ENCODE data around the gene MPND.
A peak's percentile ranks its signal among the peaks of the same experiment; 100 is the strongest.
"Not testable (repeated sequence)": the region's sequence is repeated elsewhere in the genome, so short reads cannot be mapped to it uniquely, and the experiment has no call there.

MPND gene

DNA sequence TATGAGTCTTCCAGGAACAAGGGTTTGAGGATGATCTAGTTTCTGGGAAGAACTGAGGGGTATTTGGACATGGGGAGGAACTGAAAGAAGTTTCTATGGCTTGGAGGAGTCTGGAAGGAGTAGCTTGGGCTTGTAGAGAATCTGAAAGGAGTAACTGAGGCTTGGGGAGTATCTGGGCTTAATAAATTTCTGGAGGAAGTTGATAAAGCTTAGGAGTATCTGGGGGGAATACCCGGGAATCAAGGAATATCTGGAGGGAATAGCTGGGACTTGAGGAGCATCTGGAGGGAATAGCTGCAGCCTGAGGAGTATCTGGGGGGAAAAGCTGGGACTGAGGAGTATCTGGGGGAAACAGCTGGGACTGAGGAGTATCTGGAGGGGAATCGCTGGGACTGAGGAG lies 22.9 kb upstream of the MPND start:
- DNase-seq, result no peak

DNA sequence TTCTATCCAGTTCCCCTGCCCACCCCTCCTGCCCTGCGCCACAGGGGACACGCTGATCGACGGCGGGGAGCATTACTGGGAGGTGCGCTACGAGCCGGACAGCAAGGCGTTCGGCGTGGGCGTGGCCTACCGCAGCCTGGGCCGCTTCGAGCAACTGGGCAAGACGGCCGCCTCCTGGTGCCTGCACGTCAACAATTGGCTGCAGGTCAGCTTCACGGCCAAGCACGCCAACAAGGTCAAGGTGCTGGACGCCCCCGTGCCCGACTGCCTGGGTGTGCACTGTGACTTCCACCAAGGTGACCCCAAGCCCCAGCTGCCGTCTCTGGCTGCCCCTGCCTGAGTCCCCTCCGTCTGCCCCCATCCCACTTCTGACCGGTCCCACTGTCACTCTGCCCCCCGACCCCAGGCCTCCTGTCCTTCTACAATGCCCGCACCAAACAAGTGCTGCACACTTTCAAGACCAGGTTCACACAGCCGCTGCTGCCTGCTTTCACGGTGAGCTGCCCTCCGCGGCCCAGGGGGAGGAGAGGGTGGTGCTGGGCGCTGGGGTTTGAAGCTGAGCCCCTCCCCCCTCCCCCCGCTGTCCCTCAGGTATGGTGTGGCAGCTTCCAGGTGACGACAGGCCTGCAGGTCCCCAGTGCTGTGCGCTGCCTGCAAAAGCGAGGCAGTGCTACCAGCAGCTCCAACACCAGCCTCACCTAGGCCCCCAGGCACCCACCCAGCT lies 20.3 kb upstream of the MPND start:
- no peak for DNase-seq

DNA sequence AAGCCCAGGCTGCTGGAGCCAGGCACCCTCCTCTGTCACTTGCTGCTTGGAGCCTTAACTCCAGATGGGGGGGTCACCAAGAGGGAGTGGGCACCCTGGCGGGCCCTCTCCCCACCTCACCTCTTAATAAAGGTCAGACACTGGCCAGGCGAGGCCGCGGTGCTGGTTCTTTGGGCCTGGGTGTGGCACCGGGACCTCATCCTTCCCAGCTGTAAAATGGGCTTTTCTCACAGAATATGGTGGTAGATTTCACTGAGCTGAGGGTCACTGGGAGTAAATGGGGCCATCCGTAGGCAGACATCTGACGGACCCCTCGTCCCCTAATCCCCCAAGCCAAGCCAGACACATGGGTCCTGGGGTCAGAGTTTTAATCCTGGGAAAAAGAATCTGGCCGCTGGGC lies 19.7 kb upstream of the MPND start:
- DNase-seq, result no peak

DNA sequence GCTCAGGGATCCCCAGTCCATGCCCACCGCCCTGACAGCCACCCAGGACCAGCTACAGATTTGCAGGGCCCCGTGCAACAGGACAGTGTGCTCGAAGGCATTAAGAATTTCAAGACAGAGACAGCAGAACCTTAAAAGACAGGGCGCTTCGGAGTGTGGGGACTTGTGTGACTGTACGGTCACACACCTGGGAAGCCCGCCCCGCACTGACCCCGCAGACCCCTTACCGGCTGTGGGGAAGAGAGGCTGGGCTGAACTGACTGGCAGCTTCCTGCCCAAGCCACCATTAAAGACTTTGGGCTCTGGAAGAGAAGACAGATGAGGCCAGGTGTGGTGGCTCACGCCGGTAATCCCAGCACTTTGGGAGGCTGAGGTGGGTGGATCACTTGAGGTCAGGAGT lies 19.1 kb upstream of the MPND start:
- DNase-seq, result no peak

DNA sequence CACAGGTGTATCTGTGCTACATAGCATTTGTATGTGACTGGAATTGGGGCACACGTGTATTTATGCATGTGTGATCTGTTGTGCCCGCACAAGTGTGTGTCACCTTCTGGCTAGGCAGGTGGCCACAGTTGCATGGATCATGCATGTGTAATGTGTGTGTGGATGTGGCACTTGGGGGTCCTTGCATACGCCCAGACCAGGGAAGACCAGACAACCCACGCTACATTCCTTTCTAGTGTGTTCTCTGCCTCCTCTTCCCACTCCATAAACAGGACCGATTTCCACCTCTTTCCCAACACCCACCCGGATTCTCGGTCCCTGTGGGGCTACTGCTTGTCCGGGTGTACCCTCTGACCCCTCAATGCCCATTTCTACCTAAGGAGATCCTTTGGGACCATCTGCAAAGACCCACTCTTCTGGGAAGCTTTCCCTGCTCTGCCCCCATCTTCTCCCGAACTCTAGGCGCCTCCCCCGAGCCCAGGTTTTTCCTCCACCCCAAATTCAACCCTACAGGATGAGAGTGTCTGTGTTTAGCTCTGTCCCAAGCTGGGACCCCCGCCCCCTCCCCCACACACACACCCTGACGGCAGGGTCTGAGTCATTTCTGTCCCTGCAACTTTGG lies 17.0 kb upstream of the MPND start:
- no peak for DNase-seq

DNA sequence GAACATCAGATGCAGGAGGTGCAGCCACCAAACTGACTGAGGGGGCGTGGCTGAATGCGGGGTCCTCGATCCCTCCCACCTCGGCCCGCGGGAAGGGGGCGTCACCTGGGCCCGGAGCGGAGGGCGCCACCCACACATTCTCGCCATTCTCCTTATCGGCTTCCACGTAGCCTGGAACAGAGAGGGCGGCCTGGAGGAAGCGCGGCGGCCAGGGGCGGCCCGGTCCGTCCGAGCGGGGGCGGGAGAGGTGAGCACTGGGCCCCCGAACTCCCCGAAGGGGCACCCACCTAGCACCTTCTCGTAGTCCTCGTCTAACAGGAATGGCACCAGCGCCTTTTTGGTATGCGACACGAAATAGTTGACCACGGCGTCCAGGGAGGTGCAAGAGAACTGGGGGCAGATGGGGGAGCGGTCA lies 16.5 kb upstream of the MPND start:
- no peak for DNase-seq

DNA sequence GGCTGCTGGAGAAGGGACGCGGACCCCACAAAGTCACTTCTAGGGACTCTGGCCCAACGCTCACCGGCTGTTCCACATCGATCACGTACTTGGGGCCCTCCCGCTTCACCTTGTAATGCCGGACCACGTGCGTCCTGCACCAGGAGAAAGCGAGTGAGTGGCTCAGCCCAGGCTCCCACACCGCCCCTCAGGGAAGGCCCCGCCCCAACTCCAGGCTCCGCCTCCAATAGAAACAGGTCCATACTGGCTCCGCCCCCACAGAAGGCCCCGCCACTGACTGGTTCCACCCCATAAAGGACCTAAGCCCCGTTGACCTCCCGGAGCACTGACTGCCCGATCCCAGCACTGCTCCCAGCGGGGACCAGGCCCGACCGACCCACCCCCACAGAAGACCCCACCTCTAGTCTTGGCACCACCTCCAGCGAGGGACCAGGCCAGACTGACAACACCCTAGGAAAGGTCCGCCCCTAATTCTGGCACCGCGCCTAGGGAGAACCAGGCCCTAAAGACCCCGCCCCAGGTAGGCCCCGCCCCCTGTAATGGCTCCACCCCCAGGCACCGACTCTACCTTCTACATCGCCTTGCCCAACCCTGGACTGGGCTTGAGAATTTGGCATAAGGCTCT lies 16.0 kb upstream of the MPND start:
- DNase-seq, result no peak

DNA sequence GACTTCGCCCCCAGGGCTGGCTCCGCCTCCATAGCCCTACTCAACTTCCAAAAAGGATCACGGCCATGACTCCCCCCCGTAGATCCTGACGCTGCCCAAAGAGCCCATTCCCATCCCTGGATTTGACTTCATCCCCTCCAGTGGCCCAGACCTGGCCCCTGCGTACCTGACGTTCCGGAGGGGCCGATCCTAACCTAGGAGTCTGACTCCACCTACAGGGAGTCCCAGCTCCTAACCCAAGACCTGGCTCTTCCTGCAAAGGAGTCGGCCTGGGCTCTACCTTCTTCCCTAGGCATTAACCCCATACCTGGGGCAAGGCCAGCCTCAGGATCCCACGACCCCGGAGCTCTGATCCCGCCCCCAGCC lies 15.5 kb upstream of the MPND start:
- no peak for DNase-seq

DNA sequence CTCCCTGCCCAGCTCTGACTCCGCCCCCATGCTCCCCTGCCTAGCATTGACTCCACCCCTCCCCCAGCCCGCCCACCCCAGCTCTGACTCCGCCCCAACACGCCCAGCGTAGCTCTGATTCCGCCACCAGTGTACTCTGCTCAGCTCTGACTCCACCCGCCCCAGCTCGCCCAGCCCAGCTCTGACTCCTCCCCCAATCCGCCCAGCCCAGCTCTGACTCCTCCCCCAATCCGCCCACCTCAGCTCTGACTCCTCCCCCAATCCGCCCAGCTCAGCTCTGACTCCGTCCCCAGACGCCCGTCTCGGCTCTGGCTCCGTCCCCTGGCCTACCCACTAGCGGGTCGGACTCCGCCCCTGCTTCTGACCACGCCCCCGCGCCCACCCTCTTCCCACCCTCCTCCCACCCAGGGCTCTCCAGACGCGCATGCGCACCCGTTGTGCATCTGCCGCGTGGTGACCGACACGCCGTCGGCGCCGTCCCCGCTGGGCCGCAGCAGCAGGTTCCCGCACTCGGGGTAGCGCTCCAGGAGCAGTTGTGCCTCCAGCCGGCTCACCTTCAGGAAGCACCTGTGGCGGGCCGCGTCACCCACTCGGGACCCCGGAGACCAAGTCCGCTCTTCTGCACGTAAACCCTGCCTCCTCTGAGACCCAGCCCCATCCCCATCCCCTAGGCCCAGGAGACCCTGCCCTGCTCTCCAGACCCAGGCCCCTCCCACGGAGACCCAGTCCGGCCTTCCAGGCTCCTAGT lies 14.9 kb upstream of the MPND start:
- DNase-seq, result peak; percentile 89

DNA sequence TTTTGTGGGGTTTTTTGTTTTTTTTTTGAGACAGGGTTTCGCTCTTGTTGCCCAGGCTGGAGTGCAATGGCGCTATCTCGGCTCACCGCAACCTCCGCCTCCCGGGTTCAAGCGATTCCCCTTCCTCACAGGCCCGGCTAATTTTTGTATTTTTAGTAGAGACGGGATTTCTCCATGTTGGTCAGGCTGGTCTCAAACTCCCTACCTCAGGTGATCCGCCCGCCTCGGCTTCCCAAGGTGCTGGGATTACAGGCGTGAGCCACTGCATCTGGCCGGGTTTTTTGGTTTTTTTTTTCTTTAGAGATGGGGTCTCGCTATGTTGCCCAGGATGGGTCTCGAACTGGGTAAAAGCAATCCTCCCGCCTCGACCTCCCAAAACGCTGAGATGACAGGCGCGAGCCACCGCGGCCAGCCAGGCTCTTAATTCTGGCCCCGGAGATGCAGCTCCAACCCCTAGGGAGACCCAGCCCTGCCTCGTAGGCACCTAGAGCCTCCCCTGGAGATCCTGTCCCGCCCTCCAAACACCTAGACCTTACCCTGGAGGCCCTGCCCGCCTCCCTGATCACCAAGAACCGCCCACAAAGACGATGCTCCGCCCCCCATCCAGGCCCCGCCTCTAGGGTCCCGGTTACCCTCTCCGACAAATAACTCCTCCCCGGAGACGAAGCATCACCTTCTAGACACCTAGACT lies 14.2 kb upstream of the MPND start:
- DNase-seq, result not testable (repeated sequence)

DNA sequence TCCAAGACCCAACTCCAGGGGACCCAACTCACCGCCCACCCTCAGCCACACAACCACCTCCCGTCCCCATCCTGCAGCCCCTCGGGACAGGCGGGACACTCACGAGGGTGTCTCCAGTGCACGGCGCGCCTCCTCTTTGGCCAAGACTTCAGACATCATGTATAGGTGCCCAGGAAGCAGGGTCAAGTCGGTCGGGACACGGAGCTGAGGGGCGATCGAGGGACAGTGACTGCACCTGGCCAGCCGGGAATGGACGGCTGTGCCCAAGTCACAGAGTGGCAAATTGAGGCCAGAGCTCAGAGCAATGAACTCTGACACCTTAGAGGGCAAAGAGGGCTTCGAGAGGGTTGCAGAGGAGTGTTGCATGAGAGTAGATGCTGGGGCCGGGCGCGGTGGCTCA lies 13.5 kb upstream of the MPND start:
- no peak for DNase-seq

DNA sequence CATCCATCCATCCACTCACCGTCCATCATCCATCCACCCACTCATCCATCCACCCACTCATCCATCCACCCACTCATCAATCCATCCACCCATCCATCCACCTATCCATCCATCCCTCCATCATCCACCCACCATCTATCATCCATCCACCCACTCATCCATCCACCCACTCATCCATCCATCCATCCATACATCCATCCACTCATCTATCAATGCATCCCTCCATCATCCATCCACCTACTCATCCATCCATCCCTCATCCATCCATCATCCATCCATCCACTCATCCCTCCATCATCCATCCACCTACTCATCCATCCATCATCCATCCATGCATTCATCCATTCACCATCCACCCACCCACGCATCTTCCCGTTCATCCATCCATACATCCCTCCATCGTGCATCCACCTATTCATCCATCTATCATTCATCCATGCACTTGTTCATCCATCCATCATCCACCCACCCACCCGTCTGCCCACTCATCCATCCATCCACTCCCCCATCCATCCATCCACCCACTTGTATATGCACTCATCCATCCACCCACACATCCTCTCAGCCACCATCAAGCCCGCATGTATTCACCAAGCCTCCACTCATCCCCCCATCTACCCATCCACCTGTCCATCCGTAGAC lies 8.3 kb upstream of the MPND start:
- DNase-seq, result no peak

DNA sequence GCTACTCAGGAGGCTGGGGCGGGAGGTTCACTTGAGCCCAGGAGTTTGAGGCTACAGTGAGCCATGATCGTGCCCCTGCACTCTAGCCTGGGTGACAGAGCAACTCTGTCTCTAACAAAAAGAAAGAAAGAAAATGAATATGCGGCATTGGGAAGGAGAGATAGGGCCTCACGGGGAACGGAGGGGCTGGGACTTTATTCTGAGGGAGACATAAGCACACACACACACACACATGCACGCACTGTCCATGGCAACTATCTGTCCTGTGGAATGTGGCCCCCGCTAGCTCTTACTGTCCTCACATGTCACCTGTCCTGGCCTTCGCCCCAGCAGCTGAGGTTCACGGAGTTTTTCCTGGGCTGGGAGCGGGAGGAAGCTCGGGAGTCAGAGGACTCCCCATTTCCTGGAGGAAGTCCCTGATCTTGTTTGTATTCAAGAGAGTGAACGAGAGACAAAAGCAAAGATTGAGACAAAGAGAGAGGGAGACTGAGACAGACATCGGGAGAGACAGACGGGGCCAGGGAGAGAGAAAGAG lies 5.4 kb upstream of the MPND start:
- no peak for DNase-seq

DNA sequence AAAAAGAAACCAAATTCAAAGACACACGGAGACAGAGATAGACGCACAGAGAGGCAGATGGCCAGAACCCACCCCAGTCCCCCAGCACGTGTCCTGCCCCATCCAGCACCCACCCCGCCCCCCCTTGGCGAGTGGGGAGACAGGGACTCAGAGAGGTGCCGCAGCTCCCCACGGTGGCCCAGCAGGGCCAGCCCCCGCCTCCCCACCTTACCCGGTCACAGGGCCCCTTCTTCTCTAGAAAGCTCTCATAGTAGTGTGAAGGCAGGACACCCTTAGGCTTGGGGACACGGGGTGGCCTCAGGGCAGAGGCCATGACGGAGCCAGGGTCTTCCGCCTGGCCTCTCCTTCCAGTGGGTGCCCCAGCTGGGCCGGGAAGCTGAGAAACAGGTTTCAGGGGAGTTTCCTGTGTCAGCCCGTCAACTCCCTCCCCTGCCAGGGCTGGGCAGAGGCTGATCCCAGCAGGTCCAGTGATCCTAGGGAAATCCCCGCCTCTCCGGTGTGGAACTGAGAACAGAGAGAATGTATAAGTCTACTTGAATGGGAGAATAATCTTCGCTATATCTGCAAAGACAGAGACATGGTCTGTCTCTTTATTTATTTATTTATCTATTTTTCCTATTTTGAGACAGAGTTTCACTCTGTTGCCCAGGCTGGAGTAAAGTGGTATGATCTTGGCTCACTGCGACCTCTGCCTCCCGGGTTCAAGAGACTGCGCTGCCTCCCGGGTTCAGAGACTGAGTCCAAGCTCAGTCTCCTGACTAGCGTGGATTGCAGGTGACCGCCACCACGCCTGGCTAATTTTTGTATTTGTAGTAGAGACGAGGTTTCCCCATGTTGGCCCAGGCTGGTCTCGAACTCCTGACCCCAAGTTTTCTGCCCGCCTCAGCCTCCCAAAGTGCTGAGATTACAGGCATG lies 4.7 kb upstream of the MPND start, which contains the start of gene STAP2:
Gene STAP2 (minus strand): TSS at position 387 of the 915 bp plus-strand sequence. CDS start 74 bp downstream, at position 313.
- DNase-seq, result no peak

DNA sequence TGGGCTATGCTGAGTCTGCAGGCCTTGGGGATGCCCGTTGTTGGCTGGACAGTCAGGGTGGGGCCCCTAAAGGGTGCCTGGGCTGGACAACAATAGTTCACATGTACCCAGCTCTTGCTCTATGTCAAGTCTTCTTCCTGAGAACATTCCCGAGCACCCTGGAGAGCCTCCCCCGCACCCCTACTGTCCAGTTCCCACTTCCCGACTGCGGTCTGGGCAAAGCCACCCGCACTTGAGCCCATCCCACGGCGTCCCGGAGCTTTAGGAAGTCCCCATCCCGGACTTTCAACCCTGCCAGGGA lies 1.1 kb upstream of the MPND start:
- DNase-seq, result no peak

DNA sequence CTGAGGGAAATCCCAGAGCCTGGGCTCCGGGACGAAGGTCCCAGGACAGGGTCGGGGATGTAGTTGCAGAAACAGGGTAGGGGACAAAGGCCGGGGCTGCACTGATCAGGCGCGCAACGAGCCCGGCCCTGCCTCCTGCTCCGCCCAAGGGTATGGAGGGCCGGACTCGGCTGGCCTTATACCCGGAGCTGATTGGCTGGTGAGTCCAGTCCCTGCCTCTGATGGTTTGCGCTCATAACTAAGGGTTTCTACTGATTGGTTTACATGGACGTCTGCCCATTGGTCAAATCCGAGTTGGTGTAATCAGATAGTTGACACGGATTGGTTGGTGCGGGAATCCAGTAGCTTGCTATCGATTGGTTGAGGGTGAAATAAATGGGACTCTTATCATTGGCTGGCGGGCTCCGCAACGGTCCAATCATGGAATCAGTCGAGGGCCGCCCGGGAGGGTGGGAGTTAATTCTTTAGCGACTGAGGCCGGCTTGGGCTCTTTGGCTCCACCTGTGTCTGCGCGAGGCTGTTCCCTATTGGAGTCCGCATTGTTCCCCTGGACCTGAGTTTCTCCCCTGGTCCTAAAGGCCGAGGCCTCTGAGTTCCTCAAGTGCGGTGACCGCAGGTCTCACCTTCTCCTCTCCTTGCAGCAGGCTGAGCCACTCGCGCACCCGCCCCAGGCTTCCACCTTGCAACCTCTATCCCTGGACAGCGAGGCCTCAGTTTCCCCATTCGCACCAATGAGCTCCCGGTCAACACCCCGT lies 570 bp upstream of the MPND start:
- DNase-seq, result peak; percentile 100

DNA sequence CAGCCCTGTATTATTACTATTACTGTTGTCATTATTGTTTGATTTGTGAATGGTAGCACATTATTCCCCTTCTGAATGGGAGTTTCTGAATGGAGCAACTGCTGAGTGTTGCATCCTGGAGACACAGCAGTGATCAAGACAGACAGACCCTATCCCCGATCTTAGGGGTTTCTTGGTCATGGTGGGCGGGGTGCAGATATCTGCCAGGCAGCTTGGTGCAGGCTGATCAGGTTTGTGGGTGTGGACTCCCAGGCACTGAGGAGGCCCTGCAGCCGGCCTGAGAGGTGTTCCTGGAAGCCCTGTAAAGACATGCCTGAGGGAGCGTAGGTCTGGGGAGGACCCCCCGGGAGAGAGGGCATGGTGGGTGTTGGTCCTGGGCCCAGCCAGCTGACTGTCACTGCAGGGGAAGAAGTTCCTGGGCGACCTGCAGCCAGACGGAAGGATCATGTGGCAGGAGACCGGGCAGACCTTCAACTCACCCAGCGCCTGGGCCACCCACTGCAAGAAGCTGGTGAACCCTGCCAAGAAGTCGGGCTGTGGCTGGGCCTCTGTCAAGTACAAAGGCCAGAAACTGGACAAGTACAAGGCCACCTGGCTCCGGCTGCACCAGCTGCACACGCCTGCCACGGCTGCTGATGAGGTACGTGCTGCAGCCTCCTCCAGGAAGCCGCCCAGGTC lies 2.1 kb downstream of the MPND start:
- DNase-seq, result no peak

DNA sequence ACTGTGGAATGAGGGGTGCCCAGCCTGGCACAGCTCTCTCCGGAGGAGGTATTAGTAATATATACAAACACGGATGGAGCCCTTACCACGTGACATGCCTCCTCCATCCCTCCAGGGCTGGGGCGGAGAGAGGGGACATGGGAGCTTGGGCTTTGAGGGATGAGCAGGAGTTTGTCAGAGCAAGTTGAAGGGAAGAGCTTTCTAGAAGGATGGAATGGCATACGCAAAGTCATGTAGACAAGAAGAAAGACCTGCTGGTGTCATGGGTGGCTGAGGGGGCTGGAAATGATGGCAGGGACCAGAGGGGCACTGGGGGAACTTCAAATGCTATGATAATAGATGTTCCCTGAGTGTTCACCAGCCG lies 2.6 kb downstream of the MPND start:
- no peak for DNase-seq

DNA sequence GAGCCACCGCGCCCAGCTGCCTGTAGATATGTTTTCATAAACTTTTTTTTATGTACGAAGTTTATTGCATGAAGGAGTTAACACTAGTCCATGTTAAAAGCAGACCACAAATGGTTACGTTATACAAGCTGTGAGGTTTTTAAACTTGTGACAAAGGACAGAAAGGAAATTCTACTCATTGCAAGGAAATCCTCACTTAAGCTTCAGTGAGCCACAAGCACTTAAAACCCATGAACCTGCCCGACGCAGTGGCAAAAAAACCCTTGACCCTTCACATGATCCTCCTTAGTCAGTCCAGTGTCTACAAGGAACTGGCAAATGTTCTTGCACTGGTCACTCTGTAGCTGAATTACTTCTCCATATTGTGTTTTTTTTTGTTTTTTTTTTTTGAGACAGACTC lies 4.2 kb downstream of the MPND start:
- no peak for DNase-seq

DNA sequence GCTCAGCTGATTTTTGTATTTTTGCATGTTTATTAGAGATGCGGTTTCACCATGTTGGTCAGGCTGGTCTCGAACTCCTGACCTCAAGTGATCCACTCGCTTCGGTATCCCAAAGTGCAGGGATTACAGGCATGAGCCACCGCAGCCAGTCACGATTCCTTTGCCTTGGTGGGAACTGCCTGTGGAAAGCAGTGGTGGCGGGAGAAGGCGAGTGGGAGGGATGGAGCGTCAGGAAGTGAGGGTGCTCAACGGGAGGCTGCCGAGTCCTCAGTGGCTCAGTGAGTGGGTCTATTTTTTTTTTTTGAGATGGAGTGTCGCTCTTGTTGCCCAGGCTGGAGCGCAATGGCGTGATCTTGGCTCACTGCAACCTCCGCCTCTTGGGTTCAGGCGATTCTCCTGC lies 5.9 kb downstream of the MPND start:
- not testable (repeated sequence) for DNase-seq

All from NCI-H524 treated with DMSO at 0.1 percent for 48 hours (cell line).